ENCODE data around the gene NDUFB10.

NDUFB10 gene

DNA sequence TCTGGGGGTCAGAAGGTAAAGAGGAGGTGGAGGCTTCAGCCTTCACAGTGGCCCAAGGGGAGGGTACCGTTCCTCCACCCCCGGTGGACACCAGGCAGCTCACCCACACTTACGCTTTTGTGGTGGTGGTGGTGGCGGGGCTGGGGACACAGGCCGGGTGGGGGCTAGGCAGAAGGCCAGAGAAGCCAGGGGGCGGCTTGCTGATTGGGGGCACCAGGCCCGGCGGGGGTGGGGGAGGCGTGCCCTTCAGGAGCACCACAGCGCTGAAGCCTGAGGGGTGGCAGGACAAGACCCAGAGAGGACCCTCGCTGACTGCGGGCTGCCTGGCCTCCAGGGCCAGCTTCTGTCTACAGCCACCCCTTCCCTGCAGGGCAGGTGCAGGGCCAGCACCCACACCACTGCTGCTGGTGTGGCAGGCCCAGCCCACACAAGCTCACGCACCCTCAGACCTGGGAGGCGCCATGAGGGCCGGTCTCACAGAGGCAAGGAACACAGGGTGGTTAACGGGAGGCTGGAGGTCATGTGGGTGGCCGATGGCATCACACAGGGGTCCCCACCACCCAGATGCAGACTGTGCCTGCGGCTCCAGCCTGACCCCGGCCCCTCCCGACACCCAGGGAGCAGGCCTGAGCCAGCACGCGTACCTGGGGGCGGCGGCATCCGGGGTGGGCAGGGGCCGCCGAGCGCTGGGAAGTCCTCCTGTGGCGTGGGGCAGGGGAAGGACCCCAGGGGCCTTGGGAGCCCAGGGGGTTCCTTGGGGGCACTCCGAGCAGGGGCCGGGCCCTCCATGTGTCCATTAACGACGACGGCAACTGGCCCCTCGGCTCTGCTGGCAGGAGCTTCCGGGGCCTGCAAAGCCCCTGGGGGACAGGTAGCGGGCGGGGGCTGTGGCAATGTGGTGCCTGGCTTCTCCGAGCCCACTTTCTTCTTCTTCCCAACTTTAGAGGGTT lies 39.8 kb downstream of the NDUFB10 start:
- Mint-ChIP-seq H3K9me3 (no peaks in the 10 kb centered on the region), H3K27me3 (ENCODE audit: low read depth) (no peaks in the 10 kb centered on the region), H3K4me3 (no peak overlapping the region)

DNA sequence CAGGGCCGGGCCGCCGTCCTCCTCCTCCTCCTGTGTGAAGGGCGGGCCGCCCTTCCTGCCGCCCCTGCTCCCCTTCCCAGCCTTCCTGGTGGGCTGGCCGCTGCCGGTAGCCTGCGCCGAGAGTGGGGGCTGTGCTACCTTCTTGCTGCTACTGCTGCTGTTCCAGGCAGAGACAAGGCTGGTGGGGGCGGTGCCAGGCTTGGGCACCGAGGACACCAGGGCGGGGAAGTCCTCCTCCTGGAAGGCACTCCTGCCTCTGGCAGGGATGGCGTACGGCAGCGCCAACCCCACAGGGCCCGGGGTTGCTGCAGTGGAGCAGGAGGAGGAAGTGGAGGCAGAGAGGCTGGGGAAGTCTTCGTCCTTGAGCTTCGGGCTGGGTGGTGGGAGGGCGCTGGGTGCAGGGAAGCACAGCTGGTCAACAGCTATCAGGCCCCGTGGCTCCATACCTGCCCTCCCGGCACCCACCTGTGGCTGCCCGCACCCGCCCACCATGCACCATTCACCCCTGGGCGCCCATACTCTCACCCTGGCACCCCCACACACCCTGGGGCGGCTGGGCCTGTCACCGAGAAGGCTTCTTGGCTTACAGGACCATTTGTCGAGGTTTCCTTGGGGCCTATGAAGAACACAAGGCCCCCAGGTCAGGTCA lies 40.7 kb downstream of the NDUFB10 start:
- Mint-ChIP-seq H3K27ac (no peak overlapping the region), H3K4me3 (no peak overlapping the region), H3K36me3 (ENCODE audit: low read depth) (peaks cover 17% of the 10 kb centered on the region), H3K4me1 (ENCODE audit: low read depth) (peaks cover 6% of the 10 kb centered on the region), H3K27me3 (ENCODE audit: low read depth) (no peaks in the 10 kb centered on the region), H3K9me3 (no peaks in the 10 kb centered on the region)
- no peak for DNase-seq (ENCODE audit: low spot score)

More for the DNA sequence above, 39.8 kb downstream of the NDUFB10 start:
- H3K4me1 Mint-ChIP-seq (ENCODE audit: low read depth), result peaks cover 3% of the 10 kb centered on the region
- DNase-seq (ENCODE audit: low spot score), result no peak
- H3K27ac Mint-ChIP-seq, result no peak overlapping the region
- H3K36me3 Mint-ChIP-seq (ENCODE audit: low read depth), result peaks cover 17% of the 10 kb centered on the region

DNA sequence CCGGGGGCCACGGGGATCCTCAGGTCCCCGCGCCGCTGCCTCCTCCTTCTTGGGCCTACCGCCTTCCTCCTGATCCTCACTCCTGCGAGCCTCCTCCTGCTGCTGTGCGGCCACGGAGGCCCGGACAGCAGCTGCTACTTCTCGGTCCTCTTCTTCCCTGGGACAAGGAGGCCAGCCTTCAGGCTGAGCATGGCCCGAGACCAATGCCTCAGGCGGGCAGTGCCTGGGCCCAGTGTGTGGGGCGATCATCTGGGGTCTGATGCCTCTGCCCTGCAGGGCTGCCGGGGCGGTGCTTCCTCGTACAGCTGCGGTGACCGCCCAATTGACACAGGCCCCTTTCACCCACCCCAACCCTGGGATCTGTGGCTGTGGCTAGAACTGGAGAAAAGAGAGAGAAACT lies 41.7 kb downstream of the NDUFB10 start:
- Mint-ChIP-seq H3K4me3 (no peak overlapping the region), H3K27ac (no peak overlapping the region), H3K9me3 (no peaks in the 10 kb centered on the region), H3K36me3 (ENCODE audit: low read depth) (peaks cover 16% of the 10 kb centered on the region), H3K27me3 (ENCODE audit: low read depth) (no peaks in the 10 kb centered on the region), H3K4me1 (ENCODE audit: low read depth) (peaks cover 6% of the 10 kb centered on the region)
- no peak for DNase-seq (ENCODE audit: low spot score)

DNA sequence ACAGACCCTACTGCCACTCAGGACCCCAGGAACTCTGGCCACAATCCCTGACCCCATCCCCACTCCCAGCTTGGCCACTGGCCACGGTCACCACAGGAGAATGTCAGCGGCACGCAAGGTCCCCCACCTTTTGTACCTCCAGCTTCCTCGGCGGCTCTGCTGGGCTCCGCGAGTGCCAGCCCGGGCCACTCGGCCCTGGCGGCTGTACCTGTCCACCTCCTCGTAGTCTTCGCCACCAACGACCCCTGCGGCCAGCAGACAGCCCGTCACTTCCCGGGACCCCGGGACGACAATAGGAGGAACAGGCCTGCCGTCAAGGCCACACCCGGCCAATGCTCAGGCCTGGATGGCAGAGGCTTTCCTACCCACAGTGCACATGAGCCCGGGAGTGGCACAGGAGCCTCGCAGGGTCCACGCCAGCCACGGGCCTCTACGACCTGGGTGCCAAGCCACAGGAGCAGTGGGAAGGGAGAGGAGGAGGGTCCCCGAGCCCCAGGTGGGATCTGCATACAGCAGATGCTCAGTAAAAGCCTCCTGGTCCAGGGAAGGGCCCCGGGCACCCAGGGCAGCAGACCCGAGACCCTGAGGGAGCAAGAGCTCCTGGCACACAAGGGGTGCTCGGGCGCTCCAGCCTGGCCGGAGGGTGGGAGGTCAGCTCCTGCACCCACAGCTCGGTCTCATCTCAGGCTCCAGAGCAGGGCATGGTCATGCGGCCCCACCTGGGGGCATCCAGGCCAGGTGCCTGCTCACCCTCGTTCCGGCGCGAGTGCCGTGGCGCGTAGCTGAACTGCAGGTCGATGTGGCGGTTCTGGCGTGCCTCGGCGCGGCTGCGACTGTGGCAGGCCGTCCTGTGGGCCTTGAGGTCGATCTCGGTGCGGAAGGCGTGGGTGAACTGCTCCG lies 42.4 kb downstream of the NDUFB10 start:
- Mint-ChIP-seq H3K27ac (no peak overlapping the region), H3K9me3 (no peaks in the 10 kb centered on the region), H3K27me3 (ENCODE audit: low read depth) (no peaks in the 10 kb centered on the region), H3K36me3 (ENCODE audit: low read depth) (peaks cover 19% of the 10 kb centered on the region), H3K4me3 (no peak overlapping the region), H3K4me1 (ENCODE audit: low read depth) (peaks cover 9% of the 10 kb centered on the region)
- no peak for DNase-seq (ENCODE audit: low spot score)

DNA sequence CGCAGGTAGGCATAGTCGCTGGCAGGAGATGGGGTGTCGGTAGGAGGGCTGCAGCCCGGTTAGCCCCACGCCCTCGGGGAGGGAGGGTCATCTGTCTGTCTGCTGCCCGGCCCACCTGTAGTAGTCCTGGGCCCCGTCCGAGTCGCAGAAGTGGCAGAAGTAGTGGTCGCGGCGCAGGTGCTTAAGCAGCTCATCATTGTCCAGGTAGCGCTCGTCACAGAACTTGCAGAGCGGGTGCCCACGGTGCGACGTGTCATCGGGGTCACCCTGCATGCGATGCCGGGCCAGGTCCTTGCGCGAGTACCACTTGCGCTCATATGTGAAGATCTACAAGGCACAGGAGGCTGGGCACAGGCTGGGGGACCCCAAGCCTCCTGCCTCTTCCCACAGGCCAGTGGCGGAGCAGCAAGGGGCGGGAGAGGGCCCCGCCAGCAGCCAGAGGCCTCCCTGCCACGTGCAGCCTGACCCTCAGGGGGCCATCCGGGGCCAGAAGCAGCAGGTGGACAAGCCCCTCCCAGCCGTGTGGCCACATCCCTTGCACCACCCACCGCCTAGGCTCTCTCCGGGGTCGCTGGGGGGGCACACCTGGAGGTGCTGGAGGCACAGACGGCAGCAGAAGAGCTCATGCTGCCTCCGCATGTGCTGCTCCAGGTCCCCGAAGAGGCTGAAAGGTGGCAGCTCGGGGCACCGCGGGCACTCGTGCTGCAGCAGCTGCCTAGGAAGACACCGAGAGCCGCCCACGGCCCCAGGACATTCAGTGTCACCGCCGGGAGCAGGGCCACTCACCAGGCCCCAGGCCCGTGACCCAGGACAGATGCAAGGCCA lies 43.3 kb downstream of the NDUFB10 start:
- Mint-ChIP-seq H3K4me3 (no peak overlapping the region), H3K27ac (no peak overlapping the region), H3K27me3 (ENCODE audit: low read depth) (no peaks in the 10 kb centered on the region), H3K36me3 (ENCODE audit: low read depth) (peaks cover 17% of the 10 kb centered on the region), H3K4me1 (ENCODE audit: low read depth) (peaks cover 14% of the 10 kb centered on the region), H3K9me3 (no peaks in the 10 kb centered on the region)
- DNase-seq (ENCODE audit: low spot score), result no peak

DNA sequence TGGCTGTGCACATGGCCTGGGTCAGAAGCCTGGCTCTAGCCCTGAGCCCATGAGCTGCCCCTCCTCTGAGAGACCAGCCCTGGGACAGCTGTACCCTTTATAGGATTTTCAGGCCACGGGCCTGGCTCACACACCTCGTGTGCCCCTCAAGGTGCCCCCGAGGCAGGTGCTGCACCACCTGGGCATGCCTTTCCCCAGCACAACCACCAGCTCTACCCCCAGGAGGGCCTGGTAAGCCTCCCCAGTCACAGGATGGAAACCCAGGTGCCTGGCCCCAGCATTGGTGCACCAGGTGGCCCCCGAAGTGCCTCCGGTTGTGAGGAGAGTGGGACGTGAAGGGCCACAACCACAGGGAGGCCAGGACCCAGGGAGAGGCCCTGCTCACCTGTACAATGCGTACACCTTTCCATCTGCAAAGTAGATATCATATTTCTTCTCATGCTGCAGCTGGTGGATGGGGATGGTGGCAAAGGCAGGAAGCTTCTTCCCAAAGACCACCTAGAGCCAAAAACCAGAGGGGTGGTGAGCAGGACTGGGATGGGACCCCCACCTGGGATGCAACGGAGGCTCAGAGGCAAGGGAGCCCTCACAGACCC lies 44.0 kb downstream of the NDUFB10 start:
- Mint-ChIP-seq H3K4me1 (ENCODE audit: low read depth) (peaks cover 21% of the 10 kb centered on the region), H3K9me3 (no peaks in the 10 kb centered on the region), H3K27ac (no peak overlapping the region), H3K36me3 (ENCODE audit: low read depth) (peaks cover 16% of the 10 kb centered on the region), H3K27me3 (ENCODE audit: low read depth) (no peaks in the 10 kb centered on the region), H3K4me3 (no peak overlapping the region)
- no peak for DNase-seq (ENCODE audit: low spot score)

DNA sequence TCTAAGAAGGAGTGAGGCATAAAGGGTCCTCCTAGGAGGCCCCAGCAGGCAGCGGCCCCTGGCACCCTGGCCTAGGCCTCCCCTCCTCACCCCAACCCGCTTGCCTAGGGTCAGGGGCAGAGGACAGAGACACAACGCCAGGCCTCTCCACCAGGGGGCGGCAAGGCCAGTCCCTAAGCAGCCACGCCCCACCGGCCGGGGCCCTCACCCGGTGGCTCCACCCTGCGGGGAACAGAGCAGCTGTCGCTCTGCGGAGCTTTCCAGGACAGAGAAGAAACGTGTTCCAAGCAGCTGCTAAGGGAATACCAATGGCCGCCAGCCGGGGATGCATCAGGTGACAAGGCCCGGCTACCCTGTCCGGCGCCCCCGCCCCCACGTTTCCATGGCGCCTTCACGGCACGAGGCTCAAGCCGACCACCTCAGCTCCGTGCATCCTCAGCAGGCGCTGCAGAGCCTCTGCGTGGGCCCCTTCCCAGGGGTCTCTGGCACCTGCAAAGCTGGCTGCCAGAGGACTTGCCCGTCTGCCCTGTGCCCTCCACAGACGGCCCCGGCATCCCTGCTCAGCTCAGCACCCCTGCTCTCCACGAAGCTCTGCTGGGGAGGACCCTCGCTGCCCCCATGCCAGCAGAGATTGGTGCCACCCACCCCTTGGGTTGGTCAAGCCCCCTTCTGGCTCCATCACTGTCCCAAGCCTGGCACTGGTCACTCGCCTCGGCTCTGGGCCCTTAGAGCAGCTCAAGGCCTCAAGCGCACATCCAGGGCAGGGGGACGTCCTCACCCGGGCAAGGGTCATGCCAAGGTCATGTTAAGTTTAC lies 44.7 kb downstream of the NDUFB10 start:
- no peak overlapping the region for H3K27ac Mint-ChIP-seq
- DNase-seq (ENCODE audit: low spot score), result peak; percentile 84
- no peaks in the 10 kb centered on the region for H3K9me3 Mint-ChIP-seq
- peaks cover 26% of the 10 kb centered on the region for H3K4me1 Mint-ChIP-seq (ENCODE audit: low read depth)
- H3K27me3 Mint-ChIP-seq (ENCODE audit: low read depth), result no peaks in the 10 kb centered on the region
- peaks cover 19% of the 10 kb centered on the region for H3K36me3 Mint-ChIP-seq (ENCODE audit: low read depth)
- no peak overlapping the region for H3K4me3 Mint-ChIP-seq

DNA sequence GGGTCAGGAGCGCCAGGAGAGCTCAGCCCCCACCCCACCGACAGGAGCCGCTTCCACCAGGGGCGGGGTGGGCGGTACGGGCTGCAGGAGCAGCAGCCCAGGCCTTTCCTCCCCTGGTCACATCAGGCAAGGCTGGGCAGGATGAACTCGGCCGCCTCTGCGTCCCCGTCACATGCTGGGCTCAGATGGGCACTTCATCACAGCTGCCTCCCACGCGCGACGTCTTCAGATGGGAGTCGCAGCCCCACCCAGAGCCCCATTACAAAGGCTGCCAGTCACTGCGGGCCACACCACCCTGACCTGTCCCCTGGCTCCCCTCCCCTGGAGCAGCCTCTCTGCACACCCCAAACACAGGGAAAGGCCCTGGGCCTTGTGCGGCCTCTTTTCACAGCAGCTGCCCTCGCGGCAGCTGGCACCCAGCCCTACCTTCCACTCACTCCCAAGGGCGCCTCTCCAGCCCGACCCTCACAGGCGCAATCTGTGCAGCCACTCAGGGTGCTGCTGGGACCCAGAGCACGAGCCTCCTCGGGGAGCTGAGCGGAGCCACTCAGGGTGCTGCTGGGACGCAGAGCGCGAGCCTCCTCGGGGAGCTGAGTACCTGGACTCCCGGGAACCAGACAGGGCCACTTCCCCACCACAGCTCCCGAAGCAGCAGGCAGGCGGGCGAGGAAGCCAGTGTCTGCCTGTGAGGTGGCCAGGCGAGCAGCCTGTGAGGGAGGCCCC lies 45.6 kb downstream of the NDUFB10 start:
- DNase-seq (ENCODE audit: low spot score), result no peak
- Mint-ChIP-seq H3K9me3 (no peaks in the 10 kb centered on the region), H3K4me1 (ENCODE audit: low read depth) (peaks cover 26% of the 10 kb centered on the region), H3K4me3 (no peak overlapping the region), H3K36me3 (ENCODE audit: low read depth) (peaks cover 19% of the 10 kb centered on the region), H3K27me3 (ENCODE audit: low read depth) (no peaks in the 10 kb centered on the region), H3K27ac (no peak overlapping the region)

DNA sequence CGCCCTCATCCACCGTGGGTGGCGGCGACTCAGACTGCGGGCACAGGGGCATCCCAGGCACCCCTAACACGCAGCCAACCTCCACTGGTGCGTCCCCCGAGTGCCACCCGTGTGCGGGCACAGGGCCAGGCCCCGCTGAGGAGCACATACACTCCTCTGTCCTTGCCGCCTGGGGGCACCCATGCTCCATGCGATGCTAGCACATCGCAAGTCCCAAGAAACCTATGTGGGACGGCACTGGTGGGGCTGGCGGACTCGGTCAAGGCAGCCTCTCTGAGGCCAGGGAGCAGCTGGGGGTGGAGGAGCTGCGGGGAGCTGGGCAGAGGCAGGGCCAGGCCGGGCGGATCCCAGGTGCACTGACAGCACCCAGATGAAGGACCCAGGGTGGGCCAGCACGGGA lies 46.3 kb downstream of the NDUFB10 start:
- no peak overlapping the region for H3K4me3 Mint-ChIP-seq

DNA sequence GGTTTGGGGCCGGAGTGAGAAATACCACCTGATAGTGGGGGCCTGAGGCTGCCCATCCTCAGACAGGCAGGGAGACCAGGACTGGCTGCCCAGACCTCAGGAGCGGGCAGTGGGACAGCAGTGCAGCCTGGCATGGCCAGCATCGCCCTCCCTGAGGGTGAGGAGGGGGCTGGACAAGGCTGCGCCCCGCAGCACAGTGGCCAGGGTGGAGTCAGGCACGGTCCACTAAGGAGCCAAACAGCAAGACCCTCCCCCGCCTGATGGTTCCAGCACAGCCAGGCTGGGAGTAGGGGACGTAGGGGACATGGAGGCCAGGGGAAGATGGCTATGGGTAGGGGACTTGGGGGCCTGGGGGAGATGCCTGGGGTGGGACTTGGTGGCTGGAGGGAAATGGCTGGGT lies 47.0 kb downstream of the NDUFB10 start:
- Mint-ChIP-seq H3K36me3 (ENCODE audit: low read depth) (peaks cover 14% of the 10 kb centered on the region), H3K9me3 (no peaks in the 10 kb centered on the region), H3K27ac (peak overlapping the region; percentile 81), H3K27me3 (ENCODE audit: low read depth) (no peaks in the 10 kb centered on the region), H3K4me3 (no peak overlapping the region), H3K4me1 (ENCODE audit: low read depth) (peaks cover 30% of the 10 kb centered on the region)
- no peak for DNase-seq (ENCODE audit: low spot score)

More for the DNA sequence above, 46.3 kb downstream of the NDUFB10 start:
- Mint-ChIP-seq H3K27ac (no peak overlapping the region), H3K9me3 (no peaks in the 10 kb centered on the region), H3K27me3 (ENCODE audit: low read depth) (no peaks in the 10 kb centered on the region), H3K4me1 (ENCODE audit: low read depth) (peaks cover 30% of the 10 kb centered on the region), H3K36me3 (ENCODE audit: low read depth) (peaks cover 17% of the 10 kb centered on the region)
- DNase-seq (ENCODE audit: low spot score), result no peak

DNA sequence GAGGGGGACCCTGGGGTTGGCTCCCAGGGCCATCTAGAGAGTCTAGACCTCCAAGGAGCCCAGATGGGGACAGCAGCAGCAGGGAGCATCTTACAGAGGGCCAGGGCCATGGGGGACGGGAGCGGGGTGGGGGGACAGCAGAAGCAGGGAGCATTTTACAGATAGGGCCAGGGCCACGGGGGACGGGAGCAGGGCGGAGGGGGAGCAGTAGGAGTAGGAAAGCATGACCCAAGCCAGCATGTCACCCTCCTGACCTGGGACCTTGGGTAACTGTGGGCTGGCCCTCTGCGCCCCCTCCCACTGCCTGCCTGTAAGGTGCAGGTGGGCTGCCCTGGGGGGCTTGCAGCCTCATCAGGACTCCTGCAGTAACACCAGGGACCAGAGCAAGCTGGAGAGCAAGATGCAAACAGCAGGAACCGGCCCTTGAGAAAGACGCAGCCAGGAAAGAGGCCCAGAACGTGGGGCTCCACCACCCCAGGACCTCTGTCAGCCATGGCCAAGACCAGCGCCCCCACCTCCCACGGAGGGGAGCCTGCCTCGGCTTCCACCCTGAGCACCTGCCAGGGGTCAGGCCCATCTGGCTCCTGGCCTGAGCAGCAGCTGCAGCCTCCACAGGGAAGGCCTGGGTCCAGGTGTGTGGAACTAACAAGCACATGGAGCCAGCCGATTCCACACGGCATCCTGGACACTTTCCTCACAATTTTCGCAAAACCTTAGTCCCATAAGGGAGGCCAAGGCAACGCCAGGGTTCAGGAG lies 47.9 kb downstream of the NDUFB10 start:
- peaks cover 30% of the 10 kb centered on the region for H3K4me1 Mint-ChIP-seq (ENCODE audit: low read depth)
- no peak for DNase-seq (ENCODE audit: low spot score)
- H3K27ac Mint-ChIP-seq, result peak overlapping the region; percentile 90
- H3K27me3 Mint-ChIP-seq (ENCODE audit: low read depth), result no peaks in the 10 kb centered on the region
- no peaks in the 10 kb centered on the region for H3K9me3 Mint-ChIP-seq
- H3K36me3 Mint-ChIP-seq (ENCODE audit: low read depth), result peaks cover 12% of the 10 kb centered on the region
- peak overlapping the region; percentile 89 for H3K4me3 Mint-ChIP-seq

All from T-helper 2 cell treated with Interferon-gamma antibody and Interleukin-4, amounts not matched to agents 5 μg/mL and 100 μg/mL, for 36 hours (primary cell).